Endothelial cell of umbilical vein (primary cell): ENCODE measurements around the gene ECPAS.

ENCODE experiments used
- CTCF ChIP-seq, 2 donors: IDR thresholded peaks; 1 replicate in 1 of 2; 2 replicates in 1 of 2; pipeline ENCODE4 v1.5.1; 2011; ENCODE audit warnings: low read length in 2 of 2, mild to moderate bottlenecking in 2 of 2, moderate library complexity in 2 of 2, control low read depth in 1 of 2, inconsistent platforms in 1 of 2, low read depth in 1 of 2; ENCODE audit not compliant: insufficient read depth in 1 of 2; ENCODE audit errors: extremely low read depth in 1 of 2
- FOS ChIP-seq: IDR thresholded peaks from 2 replicates; pipeline ENCODE4 v1.6.1; 2011; ENCODE audit warnings: mild to moderate bottlenecking, low read length, moderate library complexity, borderline replicate concordance; ENCODE audit not compliant: insufficient read depth
- GATA2 ChIP-seq: IDR thresholded peaks from 2 replicates; pipeline ENCODE4 v1.7.0; 2011; ENCODE audit warnings: low read depth, mild to moderate bottlenecking, moderate library complexity, mixed read lengths, low read length; ENCODE audit not compliant: insufficient read length, insufficient read depth
- JUN ChIP-seq: IDR thresholded peaks from 2 replicates; pipeline ENCODE4 v1.6.1; 2011; ENCODE audit warnings: borderline replicate concordance, low read depth; ENCODE audit not compliant: insufficient read length, insufficient read depth
- POLR2A ChIP-seq: IDR thresholded peaks from 2 replicates; pipeline ENCODE4 v1.6.1; 2012; ENCODE audit warnings: low read depth, mild to moderate bottlenecking, control low read depth, low read length

- TF ChIP-seq CTCF (IDR thresholded peaks at IDR 0.05; ENCODE audit: extremely low read depth in 1 of 2, insufficient read depth in 1 of 2, low read depth in 1 of 2, low read length in 2 of 2): no peak
- no peak for TF ChIP-seq JUN
- TF ChIP-seq FOS: no peak
- TF ChIP-seq GATA2: no peak
- no peak for TF ChIP-seq POLR2A
Observed at GRCh38 chr9:111531716-111532115, 47.5 kb upstream of the ECPAS start.
